Mucosa of gallbladder (tissue), 1 donor: ENCODE measurements around the gene RGS5. TPM values are rescaled to one million over a fixed set of nuclear protein-coding genes. Genes with fewer than 3 reads are reported as not detected.
"Not testable (repeated sequence)": the region's sequence is repeated elsewhere in the genome, so short reads cannot be mapped to it uniquely, and the experiment has no call there.

ENCODE experiments used
- DNase-seq: peaks from one replicate; pipeline ENCODE4 v3.0.0-alpha.2; 2020; ENCODE audit warnings: low spot score
- total RNA-seq: library from RNA; stranded (reverse); gene quantifications from one replicate; pipeline ENCODE4 v1.2.1, GENCODE V29; 2021
- donor health status: DM: no; HTN: no; CAD: no.

RGS5 gene, protein sequence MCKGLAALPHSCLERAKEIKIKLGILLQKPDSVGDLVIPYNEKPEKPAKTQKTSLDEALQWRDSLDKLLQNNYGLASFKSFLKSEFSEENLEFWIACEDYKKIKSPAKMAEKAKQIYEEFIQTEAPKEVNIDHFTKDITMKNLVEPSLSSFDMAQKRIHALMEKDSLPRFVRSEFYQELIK
- total RNA-seq: 167 TPM

DNA sequence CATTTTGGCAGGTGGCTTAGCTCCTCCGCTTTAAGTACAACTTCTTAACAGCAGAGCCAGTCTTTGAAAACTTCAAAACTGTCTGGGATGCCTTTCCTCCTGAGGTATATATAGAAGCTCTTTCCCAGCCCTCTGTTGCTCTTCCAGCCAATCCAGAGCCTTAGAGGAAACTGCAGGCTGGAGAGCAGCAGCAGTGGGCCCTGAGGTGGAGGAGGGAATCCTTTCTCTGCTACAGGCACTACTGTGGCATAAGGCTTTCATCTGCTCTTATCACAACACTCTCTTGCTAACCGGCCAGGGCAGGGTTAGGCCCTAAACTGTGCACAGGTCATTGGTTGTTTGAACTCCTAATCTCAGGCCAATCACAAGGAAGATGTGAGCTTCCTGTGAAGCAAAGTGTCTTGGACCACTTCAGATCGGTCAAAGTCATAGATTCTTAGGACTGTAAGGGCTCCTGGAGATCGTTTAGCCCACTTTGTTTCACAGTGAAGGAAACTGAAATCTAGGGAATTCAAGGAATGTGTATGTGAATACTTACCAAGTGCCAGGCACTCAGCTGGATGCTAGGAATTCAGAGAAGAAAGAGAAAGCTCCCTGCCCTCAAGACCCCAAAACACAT lies at the start of gene RGS5:
TSS of gene RGS5 (minus strand) at position 84 of the 619 bp plus-strand sequence. CDS start at position 3, 81 bp downstream.
- no peak for DNase-seq

DNA sequence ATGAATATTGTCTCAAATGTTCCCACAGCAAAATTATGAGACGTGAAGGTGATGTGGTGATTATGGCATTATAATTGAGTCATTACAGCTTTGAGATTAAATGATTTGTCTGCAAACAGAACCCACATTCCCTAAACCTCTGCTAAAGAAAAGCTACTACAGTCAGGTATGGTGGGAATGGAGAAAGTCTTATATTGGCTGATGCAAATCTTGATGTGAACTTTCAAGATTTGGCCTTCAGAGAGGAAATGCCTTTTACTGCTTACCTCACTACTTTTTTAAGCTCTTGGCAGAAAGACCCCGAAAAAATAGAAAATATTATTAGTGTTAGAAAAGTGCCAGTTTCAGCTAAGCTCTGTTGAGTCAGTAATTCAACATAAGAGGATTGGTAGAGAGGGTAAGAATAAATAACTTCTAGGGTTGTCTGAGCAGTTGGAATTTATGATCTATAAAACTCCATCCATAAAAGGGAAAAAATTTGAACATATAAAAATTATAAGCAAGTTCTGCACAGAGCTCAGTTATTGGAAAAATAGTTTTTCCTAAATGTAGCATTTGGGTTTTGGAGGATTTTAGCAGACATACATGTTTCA lies 47.8 kb upstream of the RGS5 start:
- no peak for DNase-seq

DNA sequence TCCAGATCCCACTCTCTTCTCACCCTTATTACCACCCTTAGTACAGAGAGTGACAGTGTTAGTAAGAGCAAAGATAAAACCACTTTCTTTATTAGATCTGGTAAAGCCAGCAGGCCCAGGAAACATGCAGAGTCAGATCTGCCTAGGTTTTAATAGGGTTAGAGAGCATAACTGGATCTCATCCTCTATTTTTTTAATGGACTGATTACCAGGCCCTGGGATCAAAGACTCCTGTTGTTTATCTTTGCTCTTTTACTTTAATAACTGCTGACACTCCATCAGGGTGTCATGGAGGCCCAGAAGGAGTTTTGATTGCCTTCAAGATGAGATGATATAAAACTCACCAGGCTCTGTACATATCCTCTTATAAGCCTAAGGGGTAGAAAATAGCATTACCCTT lies 45.3 kb upstream of the RGS5 start:
- no peak for DNase-seq

DNA sequence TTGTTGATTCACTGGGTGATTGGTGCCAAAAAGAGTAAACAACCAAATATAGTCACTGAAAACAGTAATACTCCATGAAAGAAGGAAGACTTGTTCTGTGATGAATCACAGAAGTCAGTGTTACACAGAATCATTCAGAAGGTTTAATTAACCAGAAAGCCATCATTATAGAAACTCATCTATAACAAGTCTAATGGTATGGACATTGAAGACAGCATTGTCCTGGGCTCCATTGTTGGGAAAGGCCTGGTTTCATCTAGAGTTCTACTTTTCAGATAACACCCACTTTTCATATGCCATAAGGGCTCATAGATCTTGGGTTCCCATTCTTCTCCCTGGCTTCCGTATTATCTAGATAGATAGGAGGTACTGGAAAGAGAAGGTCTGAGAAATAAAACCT lies 41.9 kb upstream of the RGS5 start:
- not testable (repeated sequence) for DNase-seq

DNA sequence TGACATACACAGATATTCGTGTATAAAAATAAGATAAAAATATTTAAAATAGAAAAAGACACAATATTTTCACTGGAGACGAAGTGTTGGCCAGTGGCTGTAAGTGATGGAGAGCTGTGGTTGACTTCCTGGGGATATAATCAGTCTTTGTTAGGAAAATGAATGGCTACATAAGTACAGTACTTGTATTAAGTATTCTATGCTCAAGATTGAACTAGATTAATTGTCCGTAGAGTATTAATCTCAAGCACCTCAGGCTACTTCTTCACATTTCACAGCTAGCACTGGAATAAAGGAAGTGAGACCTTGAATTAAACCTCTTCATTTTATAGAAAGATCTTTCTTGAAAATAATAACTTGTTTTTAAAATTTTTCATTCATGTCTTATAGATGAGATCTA lies 39.0 kb upstream of the RGS5 start:
- DNase-seq: no peak

DNA sequence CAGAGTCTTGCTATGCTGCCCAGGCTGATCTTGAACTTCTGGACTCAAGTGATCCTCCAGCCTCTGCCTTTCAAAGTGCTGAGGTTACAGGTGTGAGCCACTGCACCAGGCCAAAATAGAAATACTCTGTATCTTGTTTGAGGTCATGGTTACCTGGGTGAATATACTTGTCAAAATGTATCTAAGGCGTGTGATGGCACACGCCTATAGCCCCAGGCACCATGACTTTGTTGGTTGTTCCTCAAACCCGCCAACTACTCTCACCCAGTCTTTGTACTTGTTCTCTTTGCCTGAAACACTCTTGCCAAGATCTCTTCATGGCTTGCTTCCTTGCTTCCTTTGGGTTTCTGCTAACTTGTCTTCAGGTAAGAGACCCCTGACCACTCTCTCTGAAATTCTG lies 38.0 kb upstream of the RGS5 start:
- no peak for DNase-seq

DNA sequence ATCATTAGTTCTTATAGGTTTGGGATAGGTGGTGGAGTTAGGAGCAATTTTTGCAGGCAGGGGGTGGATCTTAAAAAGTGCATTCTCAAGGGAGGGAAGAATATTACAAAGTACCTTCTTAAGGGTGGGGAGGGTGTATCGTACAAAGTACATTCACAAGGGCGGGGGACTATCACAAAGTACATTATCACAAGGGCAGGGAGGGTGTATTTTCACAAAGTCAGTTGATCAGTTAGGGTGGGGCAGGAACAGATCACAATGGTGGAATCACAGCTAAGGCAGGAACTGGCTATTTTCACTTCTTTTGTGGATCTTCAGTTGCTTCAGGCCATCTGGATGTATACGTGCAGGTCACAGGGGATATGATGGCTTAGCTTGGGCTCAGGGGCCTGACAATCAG lies 30.9 kb upstream of the RGS5 start:
- DNase-seq: not testable (repeated sequence)

DNA sequence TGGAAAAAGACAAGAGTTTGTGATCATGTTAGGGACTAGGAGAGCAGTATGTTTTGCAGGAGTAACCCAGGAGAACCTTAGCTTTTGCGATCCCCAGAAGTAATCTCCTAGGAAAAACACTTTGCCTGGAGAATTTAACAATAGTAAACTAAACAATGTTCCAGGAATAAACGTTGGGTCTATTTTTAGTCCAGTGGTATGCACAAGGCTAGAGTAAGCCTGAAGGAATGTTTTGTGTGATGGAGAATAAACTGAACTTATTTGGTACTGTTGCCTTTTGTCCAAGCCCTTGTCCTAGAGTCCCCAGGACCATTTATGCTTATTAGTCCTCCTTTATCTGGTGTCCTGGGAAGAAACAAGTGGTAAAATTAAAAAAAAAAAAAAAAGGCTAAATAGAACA lies 28.7 kb upstream of the RGS5 start:
- no peak for DNase-seq

DNA sequence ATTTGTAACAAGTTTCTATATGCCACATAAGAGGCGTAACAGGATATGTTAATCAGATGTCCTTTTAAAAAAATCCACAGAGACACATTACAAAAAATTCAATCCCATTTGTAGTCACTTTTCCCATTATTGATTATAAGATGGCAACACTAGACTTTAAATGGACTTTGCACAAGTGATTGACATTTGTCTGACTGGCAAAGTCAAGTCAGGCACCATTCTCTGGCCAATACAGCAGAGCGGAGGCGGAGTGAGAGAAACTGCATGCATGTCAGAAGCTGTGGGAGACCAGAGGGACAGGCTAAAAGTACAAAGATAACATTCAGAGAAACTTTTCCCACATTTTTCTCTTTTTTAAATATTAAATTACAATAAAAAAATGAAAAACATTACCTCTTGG lies 28.1 kb upstream of the RGS5 start:
- DNase-seq: no peak

DNA sequence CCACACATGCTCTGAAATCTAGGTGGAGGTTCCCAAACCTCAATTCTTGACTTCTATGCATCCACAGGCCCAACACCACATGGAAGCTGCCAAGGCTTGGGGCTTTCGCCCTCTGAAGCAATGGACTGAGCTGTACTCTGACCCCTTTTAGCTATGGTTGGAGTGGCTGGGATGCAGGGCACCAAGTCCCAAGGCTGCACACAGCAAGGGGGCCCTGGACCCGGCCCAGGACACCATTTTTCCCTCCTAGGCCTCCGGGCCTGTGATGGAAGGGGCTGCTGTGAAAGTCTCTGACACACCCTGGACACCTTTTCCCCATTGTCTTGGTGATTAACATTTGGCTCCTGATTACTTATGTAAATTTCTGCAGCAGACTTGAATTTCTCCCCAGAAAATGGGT lies 25.6 kb upstream of the RGS5 start:
- not testable (repeated sequence) for DNase-seq

DNA sequence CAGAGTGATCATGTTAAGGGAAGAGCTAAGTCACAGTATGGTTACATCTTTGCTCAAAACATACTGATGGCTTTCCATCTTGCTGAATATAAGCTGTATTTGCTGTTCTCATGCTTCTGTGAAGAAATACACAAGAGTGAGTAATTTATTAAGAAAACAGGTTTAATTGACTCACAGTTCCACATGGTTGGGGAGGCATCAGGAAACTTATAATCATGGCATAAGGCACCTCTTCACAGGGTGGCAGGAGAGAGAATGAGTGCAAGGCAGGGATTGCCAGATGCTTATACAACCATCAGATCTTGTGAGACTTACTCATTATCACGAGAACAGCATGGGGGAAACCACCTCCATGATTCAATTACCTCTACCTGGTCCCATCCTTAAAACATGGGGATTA lies 24.4 kb upstream of the RGS5 start:
- DNase-seq: no peak

DNA sequence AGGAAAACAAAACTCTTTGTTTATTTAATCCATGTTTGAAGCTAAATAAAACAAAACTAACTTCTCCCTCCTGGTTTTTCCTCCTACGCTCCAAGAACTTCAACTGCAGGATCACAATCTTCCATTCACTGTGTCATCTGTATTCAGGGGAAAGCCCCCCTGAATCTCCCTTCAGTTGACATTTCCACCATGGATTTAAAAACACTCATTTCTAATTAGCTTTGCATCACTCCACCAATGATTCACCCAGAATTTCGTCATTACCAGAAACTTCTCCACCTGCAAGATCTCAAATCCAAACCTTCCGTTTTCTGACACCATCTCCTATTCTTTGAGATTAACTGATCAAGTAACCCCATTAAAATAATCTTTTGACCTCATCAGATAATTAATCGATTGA lies 10.9 kb upstream of the RGS5 start:
- no peak for DNase-seq

DNA sequence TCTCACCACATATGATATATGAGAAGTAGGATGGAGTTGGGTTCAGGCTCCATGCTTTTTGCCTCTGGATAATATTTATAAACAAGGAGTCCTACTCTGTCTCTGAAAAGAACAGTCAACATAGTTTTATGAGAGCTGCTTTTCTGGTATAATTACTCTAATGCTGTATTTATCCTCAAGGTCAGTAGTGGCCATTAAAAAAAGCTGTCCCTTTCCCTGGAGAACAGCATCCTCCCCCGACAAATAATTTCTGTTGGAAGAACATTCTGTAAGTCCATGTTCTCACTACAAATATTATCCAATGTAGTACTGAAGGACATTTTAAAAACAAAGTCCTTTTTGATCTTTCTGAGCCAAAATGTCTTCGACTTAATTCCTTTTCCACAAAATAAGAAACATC lies 9.0 kb upstream of the RGS5 start:
- DNase-seq: no peak

DNA sequence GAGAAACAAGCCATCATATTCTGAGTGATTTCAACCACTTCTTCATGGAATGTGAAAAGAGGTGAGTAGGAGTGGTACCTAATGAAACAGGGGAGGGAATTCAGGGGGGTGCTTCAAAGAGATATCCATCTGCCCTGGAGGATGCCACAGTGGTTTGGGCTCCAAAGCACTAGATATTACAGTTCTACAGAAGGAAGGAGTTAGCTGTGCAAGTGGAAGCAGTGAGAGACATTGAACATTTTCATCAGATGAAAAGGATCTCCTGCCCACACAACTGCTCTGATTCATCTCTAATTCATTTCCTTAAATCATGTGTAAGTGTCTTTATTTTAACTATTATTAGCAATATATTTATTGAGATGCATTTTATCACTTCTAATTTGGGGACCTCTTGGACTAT lies 2.8 kb upstream of the RGS5 start:
- no peak for DNase-seq

DNA sequence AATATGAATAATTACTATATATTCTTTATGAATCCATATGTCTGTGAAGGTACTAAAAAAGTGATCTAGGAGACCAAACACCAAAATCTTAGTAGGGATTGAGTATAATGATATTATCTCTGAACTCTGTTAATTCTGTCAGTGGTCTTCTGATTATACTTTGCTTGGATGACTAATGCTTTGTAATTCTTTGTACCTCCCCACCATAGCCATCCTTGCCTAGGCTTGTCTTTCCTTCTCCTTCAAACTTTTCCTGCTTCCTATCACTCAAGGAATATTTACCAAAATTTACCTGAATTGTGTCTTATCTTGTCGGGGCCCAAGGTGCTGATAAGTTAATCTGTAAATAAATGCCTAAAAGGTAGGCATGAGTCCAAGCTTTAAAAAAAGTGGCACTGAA lies 845 bp upstream of the RGS5 start:
- no peak for DNase-seq

DNA sequence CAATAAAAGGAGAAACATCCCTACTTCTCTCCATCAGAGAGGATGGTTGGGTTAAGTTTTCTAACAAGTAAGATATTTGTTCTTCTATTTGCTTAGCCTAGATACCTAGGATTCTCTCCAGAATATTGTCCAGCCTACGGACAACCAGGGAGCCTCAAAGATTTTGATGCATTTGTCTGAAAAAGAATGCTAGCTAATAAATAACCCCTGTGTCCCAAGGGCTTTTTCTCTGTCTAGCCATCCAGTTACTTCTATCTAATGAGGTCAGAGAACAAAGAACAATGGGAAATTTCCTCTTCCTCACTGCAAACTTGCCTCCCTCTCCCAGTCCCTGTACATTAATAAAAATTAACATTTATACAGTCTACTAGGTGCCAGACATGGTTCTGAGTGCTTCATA lies 810 bp downstream of the RGS5 start:
- DNase-seq: no peak

DNA sequence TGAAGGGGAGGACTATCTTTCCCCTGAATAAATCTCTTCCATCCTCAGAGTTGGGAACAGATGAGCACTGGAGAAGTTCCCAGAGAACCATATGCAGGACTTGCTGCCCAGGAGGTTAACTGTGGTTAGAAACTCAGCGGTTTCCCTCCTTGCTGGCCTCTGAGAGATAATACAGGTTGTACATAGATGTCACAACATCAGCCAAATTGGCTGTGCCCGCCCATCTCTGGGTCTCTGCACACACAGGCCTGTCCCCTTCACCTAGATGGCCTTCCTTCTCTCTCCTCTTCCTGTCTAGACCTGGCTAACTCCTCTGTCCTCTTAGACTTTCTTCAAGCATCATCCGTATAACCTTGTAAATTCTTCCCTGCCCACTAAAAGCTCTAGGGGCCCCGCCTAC lies 5.7 kb downstream of the RGS5 start:
- no peak for DNase-seq

DNA sequence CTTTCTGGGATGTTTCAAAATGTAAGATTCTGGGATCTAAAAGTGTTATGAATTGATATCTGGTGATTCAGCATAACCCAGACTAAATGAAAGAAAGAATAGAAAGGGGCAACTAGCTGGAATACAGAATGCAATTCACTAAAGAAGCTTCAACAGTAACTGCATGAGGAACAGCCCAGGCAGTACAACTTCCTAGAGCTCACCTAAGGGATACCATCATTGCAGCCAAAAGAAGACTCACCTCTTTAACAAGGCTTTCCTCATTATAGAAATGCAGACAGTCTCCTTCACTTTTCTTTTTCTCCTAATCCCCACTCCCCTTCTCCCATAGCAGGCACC lies 6.3 kb downstream of the RGS5 start:
- DNase-seq: no peak

DNA sequence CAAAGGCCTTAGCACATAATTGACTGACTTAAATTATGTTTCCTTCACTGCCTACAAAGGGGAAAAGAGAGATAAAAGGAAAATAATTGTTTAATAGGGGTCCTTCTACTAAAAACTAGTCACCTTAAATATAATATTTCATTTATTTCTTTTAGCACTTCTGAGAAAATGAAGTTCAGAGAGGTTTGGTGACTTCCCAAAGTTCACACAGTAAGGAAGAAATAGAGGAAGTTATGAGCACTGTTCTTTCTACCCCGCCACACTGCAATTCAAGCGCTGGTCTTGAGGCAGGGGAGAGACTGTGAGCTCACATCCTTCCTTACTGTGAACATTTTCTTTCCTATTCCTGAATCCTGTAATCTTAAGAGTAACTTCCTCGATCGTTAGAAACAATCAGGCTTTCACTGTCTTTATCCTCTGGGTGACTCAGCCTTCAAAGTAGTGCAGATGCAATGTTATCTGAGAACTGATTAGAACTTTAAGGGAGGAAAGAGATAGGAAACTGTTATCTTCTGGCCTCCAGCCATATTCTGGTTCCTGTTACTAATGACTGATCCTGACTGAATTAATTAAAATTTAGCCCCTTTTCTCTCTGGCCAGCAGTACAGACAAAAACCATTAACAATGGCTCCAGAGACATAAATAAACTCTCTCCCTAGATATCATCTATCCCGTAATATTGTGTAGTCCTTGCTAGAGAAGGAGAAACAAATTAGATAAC lies 6.8 kb downstream of the RGS5 start:
- DNase-seq: no peak

DNA sequence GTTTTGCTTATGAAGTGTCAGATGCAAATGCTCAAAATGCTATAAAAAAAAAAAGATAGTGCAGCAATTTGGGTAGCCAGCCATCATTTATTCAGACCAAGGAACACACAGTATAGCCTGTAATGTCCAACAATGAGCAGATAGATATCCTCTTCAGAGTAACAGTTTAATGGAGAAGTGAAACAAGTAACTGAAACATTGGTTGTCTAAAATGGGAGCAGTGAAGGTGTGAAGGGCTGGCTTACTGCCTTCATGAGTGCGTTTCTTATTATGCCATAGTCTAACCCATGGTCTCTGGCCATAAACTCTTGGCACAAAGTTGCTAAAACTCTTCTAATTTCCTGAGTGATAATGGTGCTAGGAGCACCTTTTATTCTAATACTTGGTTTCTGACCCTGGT lies 11.4 kb downstream of the RGS5 start:
- no peak for DNase-seq

DNA sequence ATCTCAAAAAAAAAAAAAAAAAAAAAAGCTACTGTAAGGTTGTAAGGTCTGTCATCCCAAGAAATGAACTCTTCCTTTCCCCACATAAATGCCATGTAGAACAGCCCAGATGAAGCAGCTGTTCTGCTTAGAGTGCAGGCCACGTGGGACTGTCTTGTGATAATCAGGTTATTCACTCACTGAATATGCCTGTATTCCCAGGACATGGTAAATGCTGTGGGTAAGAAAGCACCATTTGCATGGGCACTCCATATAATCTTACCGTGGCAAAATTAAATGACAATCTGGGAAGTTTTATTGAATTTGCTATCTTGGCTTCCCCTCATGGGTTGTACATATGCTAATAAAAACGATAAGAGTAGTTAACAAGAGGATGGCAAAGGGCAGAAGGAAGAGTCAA lies 13.8 kb downstream of the RGS5 start:
- no peak for DNase-seq

DNA sequence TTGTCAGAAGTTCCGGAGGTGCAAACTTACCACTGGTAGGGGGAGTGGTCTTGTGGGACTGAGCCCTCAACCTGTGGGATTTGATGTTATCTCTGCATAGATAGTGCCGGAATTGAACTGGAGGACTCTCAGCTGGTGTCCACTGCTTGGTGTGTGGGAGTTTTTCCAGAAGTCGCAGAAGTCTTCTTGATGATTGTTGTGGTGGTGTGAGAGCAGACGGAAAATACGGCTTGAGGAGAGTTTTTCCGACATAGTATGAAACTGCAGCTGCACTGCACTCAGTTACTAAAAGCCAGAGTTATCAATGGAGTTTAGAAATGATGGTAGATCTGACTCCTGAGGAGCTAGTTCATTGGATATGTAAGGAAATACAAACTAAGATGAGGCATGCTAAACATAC lies 14.9 kb downstream of the RGS5 start:
- no peak for DNase-seq

DNA sequence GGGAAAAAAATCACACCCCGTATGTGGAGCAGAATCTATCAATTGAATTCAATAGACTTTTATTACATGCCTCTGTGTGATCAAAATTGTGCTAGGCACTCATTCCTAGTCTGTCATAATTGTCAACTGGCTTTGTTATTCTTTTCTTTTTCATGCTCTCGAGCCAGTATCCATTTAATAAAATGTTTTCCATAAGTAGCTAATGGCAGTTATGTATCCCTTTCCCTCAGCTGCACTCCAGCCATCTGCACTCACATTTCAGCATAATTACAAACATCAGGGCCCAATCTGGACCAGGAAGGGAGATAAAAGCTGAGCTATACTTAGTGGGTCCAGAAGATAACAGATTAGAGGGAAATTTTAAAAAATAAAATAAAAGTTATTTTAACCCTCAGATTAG lies 15.9 kb downstream of the RGS5 start:
- DNase-seq: no peak
